HFF-Myc (cell line): ENCODE results near the gene PIWIL4.

Source experiments
- DNase-seq: peaks from one replicate; pipeline ENCODE4 v3.0.0-alpha.2; 2011; ENCODE audit warnings: low read depth; ENCODE audit errors: extremely low read depth
- H3K4me3 ChIP-seq: replicated peaks from 2 replicates; pipeline ENCODE4 v1.5.1; 2011; ENCODE audit warnings: low read depth, mild to moderate bottlenecking, control low read depth, low read length
- TF ChIP-seq, protein P1 (sequence below): IDR thresholded peaks from 2 replicates; pipeline ENCODE4 v1.5.1; 2012; ENCODE audit warnings: mild to moderate bottlenecking, low read depth, low read length, control low read depth; ENCODE audit errors: missing control alignments

The PIWIL4 gene

GRCh38 chr11:94661444-94661843 is 94.3 kb downstream of the PIWIL4 start:
- H3K4me3 ChIP-seq = no peak overlapping the region
- DNase-seq = no peak
- TF ChIP-seq, protein P1, sequence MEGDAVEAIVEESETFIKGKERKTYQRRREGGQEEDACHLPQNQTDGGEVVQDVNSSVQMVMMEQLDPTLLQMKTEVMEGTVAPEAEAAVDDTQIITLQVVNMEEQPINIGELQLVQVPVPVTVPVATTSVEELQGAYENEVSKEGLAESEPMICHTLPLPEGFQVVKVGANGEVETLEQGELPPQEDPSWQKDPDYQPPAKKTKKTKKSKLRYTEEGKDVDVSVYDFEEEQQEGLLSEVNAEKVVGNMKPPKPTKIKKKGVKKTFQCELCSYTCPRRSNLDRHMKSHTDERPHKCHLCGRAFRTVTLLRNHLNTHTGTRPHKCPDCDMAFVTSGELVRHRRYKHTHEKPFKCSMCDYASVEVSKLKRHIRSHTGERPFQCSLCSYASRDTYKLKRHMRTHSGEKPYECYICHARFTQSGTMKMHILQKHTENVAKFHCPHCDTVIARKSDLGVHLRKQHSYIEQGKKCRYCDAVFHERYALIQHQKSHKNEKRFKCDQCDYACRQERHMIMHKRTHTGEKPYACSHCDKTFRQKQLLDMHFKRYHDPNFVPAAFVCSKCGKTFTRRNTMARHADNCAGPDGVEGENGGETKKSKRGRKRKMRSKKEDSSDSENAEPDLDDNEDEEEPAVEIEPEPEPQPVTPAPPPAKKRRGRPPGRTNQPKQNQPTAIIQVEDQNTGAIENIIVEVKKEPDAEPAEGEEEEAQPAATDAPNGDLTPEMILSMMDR = no peak

GRCh38 chr11:94662065-94662779 is 95.1 kb downstream of the PIWIL4 start:
- no peak for DNase-seq
- no peak overlapping the region for H3K4me3 ChIP-seq
- TF ChIP-seq, protein P1 = no peak

DNA sequence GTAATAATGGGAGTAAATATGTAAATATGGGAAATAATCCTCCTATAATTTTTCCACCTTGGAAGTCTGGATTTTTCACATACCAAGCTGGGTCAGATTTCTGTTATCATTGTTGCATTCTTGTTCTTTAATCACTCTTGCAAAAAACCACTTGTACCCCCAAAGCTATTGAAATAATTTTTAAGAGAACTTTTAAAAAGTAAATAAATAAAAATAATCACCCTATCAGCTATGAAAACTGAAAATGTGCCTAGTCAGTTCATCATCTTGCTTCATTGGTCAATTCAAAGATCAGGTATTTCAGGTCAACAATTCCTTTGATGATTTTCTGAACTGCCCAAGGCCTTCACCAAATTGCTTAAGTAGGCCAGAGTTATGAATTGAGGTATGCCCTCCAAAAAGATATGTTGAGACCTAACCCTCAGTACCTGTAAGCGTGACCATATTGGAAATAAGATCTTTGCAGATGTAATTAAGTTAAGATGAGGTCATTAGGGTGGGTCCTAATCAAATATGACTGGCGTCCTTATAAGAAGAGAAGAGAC is 95.8 kb downstream of the PIWIL4 start:
- no peak for DNase-seq
- TF ChIP-seq, protein P1 = no peak
- no peak overlapping the region for H3K4me3 ChIP-seq

GRCh38 chr11:94664346-94664745 is 97.2 kb downstream of the PIWIL4 start:
- TF ChIP-seq, protein P1 = no peak
- no peak for DNase-seq
- no peak overlapping the region for H3K4me3 ChIP-seq

DNA sequence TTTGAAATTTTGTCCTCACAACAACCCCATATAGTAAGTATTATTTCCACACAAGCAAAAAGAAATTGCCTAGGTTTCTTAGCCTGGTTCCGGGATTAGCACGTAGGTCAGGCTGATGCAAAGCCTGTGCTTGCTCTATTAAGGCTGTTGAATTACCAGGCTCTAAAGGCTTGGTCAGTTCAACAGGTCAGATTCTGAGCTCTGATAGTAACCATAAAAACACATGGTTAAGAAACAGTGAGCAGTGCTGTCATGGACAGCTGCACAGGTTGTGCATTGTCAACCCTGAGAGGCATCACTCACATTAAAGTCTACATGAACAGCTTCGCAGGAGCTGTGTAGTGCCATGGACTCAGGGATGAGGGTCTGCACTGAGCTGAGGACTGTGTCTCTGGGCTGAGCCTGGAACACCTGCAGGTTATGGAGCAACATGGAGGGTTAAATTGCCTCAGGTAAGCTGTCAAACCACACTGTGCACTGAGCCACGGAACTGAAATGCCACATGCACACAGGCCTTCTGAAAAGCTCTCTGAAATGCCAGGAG is 98.0 kb downstream of the PIWIL4 start:
- TF ChIP-seq, protein P1 = no peak
- H3K4me3 ChIP-seq = no peak overlapping the region
- no peak for DNase-seq

DNA sequence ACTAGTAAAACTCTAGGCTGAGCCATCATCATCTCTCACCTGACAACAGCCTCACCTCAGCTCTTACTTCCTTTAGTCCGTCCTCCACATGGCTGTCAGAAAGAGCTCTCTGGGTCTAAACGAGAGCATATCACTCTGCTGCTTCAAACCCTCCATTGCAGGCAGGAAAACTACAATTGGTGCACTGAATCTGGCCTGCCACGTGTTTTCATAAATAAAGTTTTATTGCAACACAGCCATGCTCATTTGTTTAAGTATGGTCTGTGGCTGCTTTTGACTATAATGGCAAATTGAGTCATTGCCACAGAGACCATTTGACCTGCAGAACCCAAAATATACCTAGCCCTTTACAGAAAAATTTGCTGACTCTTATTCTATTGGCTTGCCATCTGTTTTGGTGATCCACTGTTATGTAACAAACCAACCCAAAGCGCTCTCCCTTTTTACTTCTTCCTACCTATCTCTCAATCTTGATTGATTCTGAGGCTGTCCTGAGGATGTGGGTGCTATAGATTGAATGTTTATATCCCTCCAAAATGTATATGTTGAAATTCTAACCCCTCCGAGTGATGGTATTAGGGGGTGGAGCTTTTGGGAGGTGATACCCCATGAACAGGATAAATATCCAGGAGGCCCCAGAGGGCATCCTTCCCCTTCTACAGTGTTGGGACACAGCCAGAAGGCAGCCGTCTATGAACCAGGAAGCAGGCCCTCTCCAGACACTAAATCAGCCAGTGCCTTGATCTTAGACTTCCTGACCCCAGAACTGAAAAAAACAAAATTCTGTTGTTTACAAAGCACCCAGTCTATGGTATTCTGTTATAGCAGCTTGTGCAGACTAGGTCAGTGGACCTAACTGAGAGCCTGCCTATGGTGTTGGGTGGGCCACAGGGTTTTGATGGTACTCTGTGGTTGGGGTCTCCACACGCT is 99.9 kb downstream of the PIWIL4 start:
- no peak for DNase-seq
- H3K4me3 ChIP-seq = no peak overlapping the region
- TF ChIP-seq, protein P1 = no peak
